ENCODE data around the gene EIF4G2.
A peak's percentile ranks its signal among the peaks of the same experiment; 100 is the strongest.

EIF4G2 gene

DNA sequence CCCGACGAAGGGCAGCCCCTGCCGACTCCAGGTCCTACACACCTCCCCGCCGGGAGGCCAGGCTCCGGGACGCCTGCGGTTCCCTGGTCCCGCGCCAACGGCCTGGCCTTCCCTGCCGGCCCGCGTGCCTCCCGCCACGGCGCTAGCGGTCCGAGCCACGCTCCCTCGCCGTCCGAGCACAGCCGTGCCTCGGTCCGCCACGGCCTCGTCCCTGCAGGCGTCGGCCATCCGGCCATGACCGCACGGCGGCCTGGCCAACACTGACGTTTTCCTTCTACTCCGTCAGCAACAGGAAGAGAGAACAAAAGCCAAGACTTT lies 532 bp downstream of the EIF4G2 start:
- DNase-seq (ENCODE audit: low read depth): no peak
- no peak for TF ChIP-seq CTCF (conservative IDR thresholded peaks at IDR 0.05; ENCODE audit: low read length)
- H3K4me3 ChIP-seq (ENCODE audit: low read length): peak overlapping the region; percentile 86

DNA sequence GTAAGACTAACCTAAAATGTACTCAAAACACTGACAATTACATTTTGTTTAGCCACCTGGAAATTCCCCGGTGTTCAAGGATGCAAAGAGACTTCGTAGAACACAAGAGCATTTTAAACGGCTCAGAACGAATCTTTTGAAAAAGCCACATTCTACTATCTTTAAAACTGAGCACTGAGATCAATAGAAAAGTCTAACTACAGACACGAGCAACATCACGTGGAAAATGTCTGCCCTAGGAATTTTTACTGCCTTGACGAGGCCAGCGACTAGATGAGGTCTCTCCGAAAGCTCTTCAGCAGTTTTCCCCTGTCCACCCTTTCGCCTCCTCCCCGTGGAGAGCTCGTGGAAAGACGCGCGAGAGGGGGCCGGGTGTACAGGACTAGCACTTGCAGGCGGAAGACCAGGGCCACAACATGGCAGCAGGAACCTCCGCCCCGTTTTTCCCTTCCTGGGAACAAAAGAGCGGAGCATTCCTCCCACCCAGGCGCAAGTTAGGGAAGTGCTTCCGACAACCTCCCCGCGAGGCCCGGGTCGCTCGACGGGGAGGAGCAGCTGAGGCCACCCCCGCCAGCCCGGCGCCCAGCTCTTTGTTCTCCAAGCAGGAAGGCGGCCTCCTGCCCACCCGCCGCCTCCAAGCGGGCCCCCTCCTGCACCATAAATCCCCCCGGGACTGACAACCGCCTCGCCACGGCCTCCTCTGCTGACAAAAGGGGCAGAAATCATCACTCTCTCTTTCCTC lies 1.1 kb downstream of the EIF4G2 start:
- DNase-seq (ENCODE audit: low read depth): peak; percentile 60

GRCh38 chr11:10806206-10806605 lies 2.5 kb downstream of the EIF4G2 start:
- no peak for DNase-seq (ENCODE audit: low read depth)
- peak overlapping the region; percentile 86 for H3K4me3 ChIP-seq (ENCODE audit: low read length)

More for the DNA sequence above, 1.1 kb downstream of the EIF4G2 start:
- no peak for TF ChIP-seq CTCF (conservative IDR thresholded peaks at IDR 0.05; ENCODE audit: low read length)
- peak overlapping the region; percentile 86 for H3K4me3 ChIP-seq (ENCODE audit: low read length)

GRCh38 chr11:10805741-10806140 lies 3.0 kb downstream of the EIF4G2 start:
- DNase-seq (ENCODE audit: low read depth): no peak
- peak overlapping the region; percentile 2 for H3K4me3 ChIP-seq (ENCODE audit: low read length)
- TF ChIP-seq CTCF (conservative IDR thresholded peaks at IDR 0.05; ENCODE audit: low read length): no peak

More at GRCh38 chr11:10806206-10806605, 2.5 kb downstream of the EIF4G2 start:
- TF ChIP-seq CTCF (conservative IDR thresholded peaks at IDR 0.05; ENCODE audit: low read length): no peak

- H3K4me3 ChIP-seq (ENCODE audit: low read length): no peak overlapping the region
- DNase-seq (ENCODE audit: low read depth): peak; percentile 3
- no peak for TF ChIP-seq CTCF (conservative IDR thresholded peaks at IDR 0.05; ENCODE audit: low read length)
Observed at GRCh38 chr11:10803676-10804075, 5.0 kb downstream of the EIF4G2 start.

GRCh38 chr11:10800292-10800691 lies 8.4 kb downstream of the EIF4G2 start:
- TF ChIP-seq CTCF (conservative IDR thresholded peaks at IDR 0.05; ENCODE audit: low read length): no peak
- DNase-seq (ENCODE audit: low read depth): no peak

DNA sequence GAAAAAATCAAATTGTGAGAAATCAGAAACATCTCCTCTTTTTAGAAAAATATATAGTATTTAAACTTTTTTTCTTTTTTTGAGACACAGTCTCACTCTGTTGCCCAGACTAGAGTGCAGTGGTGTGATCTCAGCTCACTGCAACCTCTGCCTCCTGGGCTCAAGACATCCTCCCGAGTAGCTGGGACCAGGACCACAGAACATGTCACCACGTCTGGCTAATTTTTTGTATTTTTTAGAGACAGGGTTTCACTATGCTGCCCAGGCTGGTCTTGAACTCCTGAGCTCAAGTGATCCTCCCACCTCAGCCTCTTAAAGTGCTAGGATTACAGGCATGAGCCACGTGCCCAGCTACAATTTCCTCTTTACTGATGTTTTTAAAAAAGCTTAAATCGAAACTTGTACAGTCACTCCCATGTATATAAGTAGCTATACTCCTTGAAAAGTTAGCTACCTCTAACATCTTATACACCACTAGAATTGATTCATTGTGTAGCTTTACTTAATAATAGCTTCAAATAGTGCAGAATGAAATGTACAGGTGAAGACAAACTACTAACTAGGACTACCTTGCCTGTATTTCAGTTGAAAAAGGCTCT lies 10.3 kb downstream of the EIF4G2 start:
- no peak overlapping the region for H3K4me3 ChIP-seq (ENCODE audit: low read length)
- no peak for DNase-seq (ENCODE audit: low read depth)
- no peak for TF ChIP-seq CTCF (conservative IDR thresholded peaks at IDR 0.05; ENCODE audit: low read length)

More at GRCh38 chr11:10800292-10800691, 8.4 kb downstream of the EIF4G2 start:
- no peak overlapping the region for H3K4me3 ChIP-seq (ENCODE audit: low read length)

All from AG10803 (cell line).